ENCODE results near the gene TRAFD1.
"Not testable (repeated sequence)": the region's sequence is repeated elsewhere in the genome, so short reads cannot be mapped to it uniquely, and the experiment has no call there.

TRAFD1 gene

DNA sequence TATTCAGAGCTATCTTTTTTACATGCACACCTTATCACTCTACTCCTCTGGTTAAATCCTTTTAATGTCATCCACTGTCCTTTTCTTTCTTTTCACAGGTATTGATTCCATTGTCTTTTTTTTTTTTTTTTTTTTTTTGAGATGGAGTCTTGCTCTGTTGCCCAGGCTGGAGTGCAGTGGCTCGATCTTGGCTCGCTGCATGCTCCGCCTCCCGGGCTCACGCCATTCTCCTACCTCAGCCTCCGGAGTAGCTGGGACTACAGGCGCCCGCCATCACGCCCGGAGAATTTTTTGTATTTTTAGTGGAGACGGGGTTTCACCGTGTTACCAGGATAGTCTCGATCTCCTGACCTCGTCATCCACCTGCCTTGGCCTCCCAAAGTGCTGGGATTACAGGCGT, 24.9 kb upstream of the TRAFD1 start:
- not testable (repeated sequence) for DNase-seq (ENCODE audit: low spot score)

DNA sequence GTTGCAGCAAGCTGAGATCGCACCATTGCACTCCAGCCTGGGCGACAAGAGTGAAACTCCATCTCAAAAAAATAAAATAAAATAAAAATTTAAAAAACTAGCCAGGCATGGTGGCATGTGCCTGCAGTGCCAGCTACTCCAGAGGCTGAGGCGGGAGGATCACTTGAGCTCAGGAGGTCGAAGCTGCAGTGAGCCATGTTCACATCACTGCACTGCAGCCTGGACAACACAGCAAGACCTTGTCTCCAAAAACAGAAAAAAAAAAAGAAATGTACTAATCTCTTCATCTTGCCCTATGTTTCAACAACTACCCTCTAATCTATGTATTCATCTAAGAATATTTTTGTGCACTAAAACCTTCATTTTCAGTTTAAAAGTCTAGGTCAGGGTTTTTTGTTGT, 23.2 kb upstream of the TRAFD1 start:
- Histone ChIP-seq H2BK12ac (ENCODE audit: low read length) (no peak overlapping the region), H3K36me3 (replicated peaks in 1 of 2; ENCODE audit: control insufficient read depth in 2 of 2, insufficient read depth in 2 of 2, low read length in 2 of 2) (peaks cover 9 to 88% of the 10 kb centered on the region in 2 donors), H3K14ac (ENCODE audit: low read length) (no peak overlapping the region), H2BK15ac (ENCODE audit: low read length) (no peak overlapping the region), H4K8ac (ENCODE audit: low read depth, low read length) (no peak overlapping the region), H2AK5ac (ENCODE audit: low read depth, low read length) (no peak overlapping the region), H3K27ac (replicated peaks; ENCODE audit: low read length) (no peak overlapping the region), H3K4me3 (ENCODE audit: low read length in 2 of 2) (no peak overlapping the region), H4K91ac (ENCODE audit: low read depth, low read length, poor library complexity) (no peak overlapping the region), H3K9me3 (replicated peaks in 1 of 2; ENCODE audit: control insufficient read depth in 2 of 2, insufficient read depth in 1 of 2, low read depth in 1 of 2, low read length in 2 of 2) (no peaks in the 10 kb centered on the region), H3K23ac (ENCODE audit: low read depth, low read length, poor library complexity) (no peak overlapping the region), H3K9ac (ENCODE audit: low read depth, low read length, poor library complexity) (no peak overlapping the region), H3K27me3 (ENCODE audit: control insufficient read depth in 3 of 3, insufficient read depth in 3 of 3, low read depth in 1 of 3, low read length in 3 of 3) (no peaks in the 10 kb centered on the region), H2BK5ac (ENCODE audit: low read length) (no peak overlapping the region), H3K4me2 (ENCODE audit: insufficient read depth, low read length, poor library complexity, severe bottlenecking) (no peak overlapping the region), H3K79me1 (ENCODE audit: low read depth, low read length) (peaks cover 9% of the 10 kb centered on the region), H3K4ac (ENCODE audit: low read length) (no peak overlapping the region), H3K18ac (ENCODE audit: low read length) (no peak overlapping the region), H2AFZ (ENCODE audit: low read length) (no peak overlapping the region), H3K4me1 (ENCODE audit: control insufficient read depth in 2 of 2, insufficient read depth in 1 of 2, low read depth in 1 of 2, low read length in 2 of 2) (peaks cover 0 to 4% of the 10 kb centered on the region in 2 donors), H2BK120ac (ENCODE audit: low read depth, low read length) (no peak overlapping the region)
- no peak for DNase-seq (ENCODE audit: low spot score)
- no CpG with 5 or more reads among the region's 4 CpGs for WGBS, 2 donors (ENCODE audit: extremely low coverage in 2 of 2, insufficient read length in 2 of 2, insufficient replicate concordance in 1 of 2)

More for the DNA sequence above, 24.9 kb upstream of the TRAFD1 start:
- not testable (repeated sequence) for H2BK120ac ChIP-seq (ENCODE audit: low read depth, low read length); H3K27me3 ChIP-seq (ENCODE audit: control insufficient read depth in 3 of 3, insufficient read depth in 3 of 3, low read depth in 1 of 3, low read length in 3 of 3); H2BK12ac ChIP-seq (ENCODE audit: low read length); H2AK5ac ChIP-seq (ENCODE audit: low read depth, low read length); H4K8ac ChIP-seq (ENCODE audit: low read depth, low read length); H3K9me3 ChIP-seq (replicated peaks in 1 of 2; ENCODE audit: control insufficient read depth in 2 of 2, insufficient read depth in 1 of 2, low read depth in 1 of 2, low read length in 2 of 2); H3K18ac ChIP-seq (ENCODE audit: low read length); H4K91ac ChIP-seq (ENCODE audit: low read depth, low read length, poor library complexity); H3K4me3 ChIP-seq (ENCODE audit: low read length in 2 of 2); H3K79me1 ChIP-seq (ENCODE audit: low read depth, low read length); H3K9ac ChIP-seq (ENCODE audit: low read depth, low read length, poor library complexity); H3K23ac ChIP-seq (ENCODE audit: low read depth, low read length, poor library complexity); H2AFZ ChIP-seq (ENCODE audit: low read length); H3K27ac ChIP-seq (replicated peaks; ENCODE audit: low read length); H2BK5ac ChIP-seq (ENCODE audit: low read length); H3K14ac ChIP-seq (ENCODE audit: low read length); H3K4me1 ChIP-seq (ENCODE audit: control insufficient read depth in 2 of 2, insufficient read depth in 1 of 2, low read depth in 1 of 2, low read length in 2 of 2); H2BK15ac ChIP-seq (ENCODE audit: low read length); H3K4me2 ChIP-seq (ENCODE audit: insufficient read depth, low read length, poor library complexity, severe bottlenecking); H3K4ac ChIP-seq (ENCODE audit: low read length)
- H3K36me3 ChIP-seq (replicated peaks in 1 of 2; ENCODE audit: control insufficient read depth in 2 of 2, insufficient read depth in 2 of 2, low read length in 2 of 2): peaks cover 10 to 89% of the 10 kb centered on the region in 2 donors
- no CpG with 5 or more reads among the region's 15 CpGs for WGBS, 2 donors (ENCODE audit: extremely low coverage in 2 of 2, insufficient read length in 2 of 2, insufficient replicate concordance in 1 of 2)

DNA sequence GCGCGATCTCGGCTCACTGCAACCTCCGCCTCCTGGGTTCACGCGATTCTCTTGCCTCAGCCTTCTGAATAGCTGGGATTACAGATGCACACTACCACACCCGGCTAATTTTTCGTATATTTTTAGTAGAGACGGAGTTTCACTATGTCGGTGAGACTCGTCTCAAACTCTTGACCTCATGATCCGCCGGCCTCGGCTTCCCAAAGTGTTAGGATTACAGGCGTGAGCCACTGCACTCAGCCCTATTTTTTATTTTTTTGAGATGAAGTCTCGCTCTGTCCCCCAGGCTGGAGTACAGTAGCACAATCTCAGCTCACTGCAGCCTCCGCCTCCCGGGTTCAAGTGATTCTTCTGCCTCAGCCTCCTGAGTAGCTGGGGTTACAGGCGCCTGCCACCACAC, 22.6 kb upstream of the TRAFD1 start:
- H3K4me1 ChIP-seq (ENCODE audit: control insufficient read depth in 2 of 2, insufficient read depth in 1 of 2, low read depth in 1 of 2, low read length in 2 of 2); H3K79me1 ChIP-seq (ENCODE audit: low read depth, low read length); H2BK120ac ChIP-seq (ENCODE audit: low read depth, low read length); H4K91ac ChIP-seq (ENCODE audit: low read depth, low read length, poor library complexity); H2BK12ac ChIP-seq (ENCODE audit: low read length); H3K4ac ChIP-seq (ENCODE audit: low read length); H3K14ac ChIP-seq (ENCODE audit: low read length); H3K4me3 ChIP-seq (ENCODE audit: low read length in 2 of 2); H2BK5ac ChIP-seq (ENCODE audit: low read length); H3K27ac ChIP-seq (replicated peaks; ENCODE audit: low read length); H3K23ac ChIP-seq (ENCODE audit: low read depth, low read length, poor library complexity); H4K8ac ChIP-seq (ENCODE audit: low read depth, low read length); H3K18ac ChIP-seq (ENCODE audit: low read length); H2BK15ac ChIP-seq (ENCODE audit: low read length); H2AK5ac ChIP-seq (ENCODE audit: low read depth, low read length); H3K4me2 ChIP-seq (ENCODE audit: insufficient read depth, low read length, poor library complexity, severe bottlenecking); H3K9ac ChIP-seq (ENCODE audit: low read depth, low read length, poor library complexity); H2AFZ ChIP-seq (ENCODE audit: low read length); DNase-seq (ENCODE audit: low spot score); H3K27me3 ChIP-seq (ENCODE audit: control insufficient read depth in 3 of 3, insufficient read depth in 3 of 3, low read depth in 1 of 3, low read length in 3 of 3); H3K9me3 ChIP-seq (replicated peaks in 1 of 2; ENCODE audit: control insufficient read depth in 2 of 2, insufficient read depth in 1 of 2, low read depth in 1 of 2, low read length in 2 of 2): not testable (repeated sequence)
- peaks cover 9 to 84% of the 10 kb centered on the region in 2 donors for H3K36me3 ChIP-seq (replicated peaks in 1 of 2; ENCODE audit: control insufficient read depth in 2 of 2, insufficient read depth in 2 of 2, low read length in 2 of 2)
- no CpG with 5 or more reads among the region's 19 CpGs for WGBS, 2 donors (ENCODE audit: extremely low coverage in 2 of 2, insufficient read length in 2 of 2, insufficient replicate concordance in 1 of 2)

DNA sequence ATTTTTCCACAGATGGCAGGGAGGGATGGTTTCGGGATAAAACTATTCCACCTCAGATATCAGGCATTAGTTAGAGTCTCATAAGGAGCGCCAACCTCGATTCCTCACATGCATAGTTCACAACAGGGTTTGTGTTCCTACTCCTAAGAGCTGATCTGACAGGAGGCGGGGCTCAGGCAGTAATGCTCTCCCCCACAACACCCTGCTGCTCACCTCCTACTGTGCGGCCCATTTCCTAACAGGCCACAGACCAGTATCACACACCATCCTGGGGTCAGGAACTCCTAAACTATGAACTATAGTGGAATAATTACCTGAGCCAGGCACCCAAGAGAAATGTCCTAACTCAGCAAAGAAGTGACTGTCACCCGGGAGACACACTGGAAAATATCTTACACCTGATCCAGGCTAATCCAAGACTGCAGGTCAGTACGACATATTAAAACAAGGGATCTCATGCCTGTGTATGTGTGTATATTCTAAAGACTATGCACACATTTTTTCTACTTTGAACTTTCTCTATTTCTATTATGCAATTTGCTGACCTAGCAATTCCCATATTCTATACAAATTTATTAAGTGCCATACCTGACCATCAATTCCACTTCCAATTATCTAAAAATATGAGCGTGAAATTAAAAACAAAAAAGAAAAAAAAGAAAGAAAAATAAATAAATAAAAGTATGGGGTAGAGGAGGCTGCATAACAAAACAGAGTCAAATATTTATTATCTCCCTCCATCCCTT, 21.4 kb upstream of the TRAFD1 start:
- H2BK12ac ChIP-seq (ENCODE audit: low read length): no peak overlapping the region
- no peak overlapping the region for H2AFZ ChIP-seq (ENCODE audit: low read length)

More for the DNA sequence above, 21.4 kb upstream of the TRAFD1 start:
- no peak overlapping the region for H2BK15ac ChIP-seq (ENCODE audit: low read length)
- no peaks in the 10 kb centered on the region for H3K27me3 ChIP-seq (ENCODE audit: control insufficient read depth in 3 of 3, insufficient read depth in 3 of 3, low read depth in 1 of 3, low read length in 3 of 3)
- no peak overlapping the region for H3K4me2 ChIP-seq (ENCODE audit: insufficient read depth, low read length, poor library complexity, severe bottlenecking)
- H4K8ac ChIP-seq (ENCODE audit: low read depth, low read length): no peak overlapping the region
- peaks cover 6% of the 10 kb centered on the region for H3K79me1 ChIP-seq (ENCODE audit: low read depth, low read length)
- H3K18ac ChIP-seq (ENCODE audit: low read length): no peak overlapping the region
- H3K14ac ChIP-seq (ENCODE audit: low read length): no peak overlapping the region
- no peak overlapping the region for H3K27ac ChIP-seq (replicated peaks; ENCODE audit: low read length)
- H3K23ac ChIP-seq (ENCODE audit: low read depth, low read length, poor library complexity): no peak overlapping the region
- WGBS, 2 donors (ENCODE audit: extremely low coverage in 2 of 2, insufficient read length in 2 of 2, insufficient replicate concordance in 1 of 2): no CpG with 5 or more reads among the region's 8 CpGs
- H2AK5ac ChIP-seq (ENCODE audit: low read depth, low read length): no peak overlapping the region
- no peak overlapping the region for H3K4ac ChIP-seq (ENCODE audit: low read length)
- H4K91ac ChIP-seq (ENCODE audit: low read depth, low read length, poor library complexity): no peak overlapping the region
- no peak overlapping the region for H2BK5ac ChIP-seq (ENCODE audit: low read length)
- H3K36me3 ChIP-seq (replicated peaks in 1 of 2; ENCODE audit: control insufficient read depth in 2 of 2, insufficient read depth in 2 of 2, low read length in 2 of 2): peaks cover 9 to 73% of the 10 kb centered on the region in 2 donors
- no peak overlapping the region for H3K9ac ChIP-seq (ENCODE audit: low read depth, low read length, poor library complexity)
- peaks cover 0 to 4% of the 10 kb centered on the region in 2 donors for H3K4me1 ChIP-seq (ENCODE audit: control insufficient read depth in 2 of 2, insufficient read depth in 1 of 2, low read depth in 1 of 2, low read length in 2 of 2)
- H3K9me3 ChIP-seq (replicated peaks in 1 of 2; ENCODE audit: control insufficient read depth in 2 of 2, insufficient read depth in 1 of 2, low read depth in 1 of 2, low read length in 2 of 2): no peaks in the 10 kb centered on the region
- no peak overlapping the region for H2BK120ac ChIP-seq (ENCODE audit: low read depth, low read length)
- no peak for DNase-seq (ENCODE audit: low spot score)
- H3K4me3 ChIP-seq (ENCODE audit: low read length in 2 of 2): no peak overlapping the region
